Kidney (tissue), 14 donors: ENCODE measurements around the gene GPR148. TPM values are rescaled to one million over a fixed set of nuclear protein-coding genes. Genes with fewer than 3 reads are reported as not detected.

ENCODE experiments used
- DNase-seq, 5 donors: peaks; one replicate each; pipeline ENCODE4 v3.0.0-alpha.2; 2013 to 2020
- FAIRE-seq: peaks from 2 replicates; lab custom pipeline; 2012; peaks lifted over from hg19 to GRCh38; lab: Jason Lieb, UNC
- H3K27ac ChIP-seq, 2 donors: one replicate each; pipeline ENCODE4 v1.7.0; 2013; ENCODE audit warnings: low read depth in 2 of 2, low read length in 2 of 2, inconsistent platforms in 1 of 2
- H3K27me3 ChIP-seq: one replicate; pipeline ENCODE4 v1.7.1; 2013; ENCODE audit warnings: low read length, inconsistent platforms; ENCODE audit not compliant: control insufficient read depth, insufficient read depth
- H3K36me3 ChIP-seq, 3 donors: one replicate each; pipeline versions ENCODE4 v1.7.0 to v1.7.1; 2013; ENCODE audit warnings: low read length in 3 of 3, control low read depth in 1 of 3, inconsistent platforms in 1 of 3; ENCODE audit not compliant: insufficient read depth in 3 of 3, control insufficient read depth in 2 of 3
- H3K4me1 ChIP-seq, 3 donors: one replicate each; pipeline versions ENCODE4 v1.7.0 to v1.7.1; 2013; ENCODE audit warnings: low read length in 3 of 3, inconsistent platforms in 1 of 3, low read depth in 1 of 3; ENCODE audit not compliant: control insufficient read depth in 2 of 3, insufficient read depth in 2 of 3
- H3K4me3 ChIP-seq, 3 donors: one replicate each; pipeline versions ENCODE4 v1.7.0 to v1.8.1; 2013; ENCODE audit warnings: low read length in 3 of 3, control low read depth in 1 of 3, inconsistent platforms in 1 of 3
- H3K9ac ChIP-seq, 3 donors: one replicate each; pipeline versions ENCODE4 v1.7.0 to v1.7.1; 2013; ENCODE audit warnings: low read length in 3 of 3, control low read depth in 1 of 3, inconsistent platforms in 1 of 3
- H3K9me3 ChIP-seq, 3 donors: one replicate each; pipeline versions ENCODE4 v1.7.0 to v1.7.1; 2013; ENCODE audit warnings: low read length in 3 of 3, control low read depth in 1 of 3, inconsistent platforms in 1 of 3; ENCODE audit not compliant: control insufficient read depth in 2 of 3, insufficient read depth in 1 of 3
- intact Hi-C: fragments of 100-400 bp; cut with DNase I; formaldehyde crosslinking; loops from one replicate; pipeline ENCODE4 v1.11.1; 2022
- polyA plus RNA-seq: library from polyadenylated mRNA; stranded (reverse); fragments of 350-450 nt; fragmentation: Illumina TruSeq; extraction: RNeasy Lipid Tissue Mini Kit (QIAGEN cat#74804); gene quantifications from one replicate; pipeline ENCODE4 v1.2.3, GENCODE V29; 2014; ENCODE audit warnings: low read depth, low replicate concordance; ENCODE audit not compliant: insufficient read depth
- total RNA-seq: library from RNA; stranded (reverse); fragmentation: NEBNext Ultra II Directional; extraction: Animal tissue kit (Norgen Biotek cat#: 25700); gene quantifications from one replicate; pipeline ENCODE4 v1.2.1, GENCODE V29; 2021
- TF ChIP-seq, protein P1 (sequence below): IDR thresholded peaks from 3 replicates; pipeline ENCODE4 v1.5.1; 2012; ENCODE audit warnings: mild to moderate bottlenecking, moderate library complexity, borderline replicate concordance; ENCODE audit not compliant: insufficient read depth; ENCODE audit errors: extremely low read depth
- donor health status: control.
- donor health status: control.
- donor health status: control.
- donor health status: control.
- donor health status: control.
- donor health status: DM: yes; HTN: yes; CAD: no.
- donor health status: Normal renal cell carcinoma (clear cell type).

GPR148 gene
- total and polyA plus RNA-seq, 2 donors from 2014 or later = not detected

DNA sequence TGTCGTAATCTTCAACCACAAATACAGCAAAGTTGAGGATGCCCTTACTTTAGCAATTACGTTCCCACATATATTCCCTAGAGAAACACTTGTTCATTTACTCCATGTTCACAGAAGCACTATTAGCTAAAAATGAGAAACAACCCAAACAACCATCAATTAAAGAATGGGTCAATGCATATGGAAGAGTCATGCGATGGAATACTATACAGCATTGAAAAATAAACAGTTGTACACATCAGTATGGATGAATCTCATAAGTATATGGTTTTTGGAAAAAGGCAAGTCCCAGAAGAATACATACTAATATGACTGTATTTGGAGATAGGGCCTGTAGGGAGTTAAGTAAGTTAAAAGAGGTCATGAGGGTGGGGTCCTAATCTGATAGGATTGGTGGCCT lies 6.3 kb downstream of the GPR148 start:
- no peaks in the 10 kb centered on the region for H3K27me3 ChIP-seq

GRCh38 chr2:130736487-130736886 lies 7.6 kb downstream of the GPR148 start:
- Histone ChIP-seq H3K4me3 (no peak overlapping the region), H3K9ac (no peak overlapping the region), H3K27ac (no peak overlapping the region), H3K4me1 (no peaks in the 10 kb centered on the region), H3K9me3 (no peaks in the 10 kb centered on the region), H3K36me3 (no peaks in the 10 kb centered on the region), H3K27me3 (no peaks in the 10 kb centered on the region)
- no peak for DNase-seq
- FAIRE-seq = no peak
- intact Hi-C loops = no loop called here
- TF ChIP-seq, protein P1, sequence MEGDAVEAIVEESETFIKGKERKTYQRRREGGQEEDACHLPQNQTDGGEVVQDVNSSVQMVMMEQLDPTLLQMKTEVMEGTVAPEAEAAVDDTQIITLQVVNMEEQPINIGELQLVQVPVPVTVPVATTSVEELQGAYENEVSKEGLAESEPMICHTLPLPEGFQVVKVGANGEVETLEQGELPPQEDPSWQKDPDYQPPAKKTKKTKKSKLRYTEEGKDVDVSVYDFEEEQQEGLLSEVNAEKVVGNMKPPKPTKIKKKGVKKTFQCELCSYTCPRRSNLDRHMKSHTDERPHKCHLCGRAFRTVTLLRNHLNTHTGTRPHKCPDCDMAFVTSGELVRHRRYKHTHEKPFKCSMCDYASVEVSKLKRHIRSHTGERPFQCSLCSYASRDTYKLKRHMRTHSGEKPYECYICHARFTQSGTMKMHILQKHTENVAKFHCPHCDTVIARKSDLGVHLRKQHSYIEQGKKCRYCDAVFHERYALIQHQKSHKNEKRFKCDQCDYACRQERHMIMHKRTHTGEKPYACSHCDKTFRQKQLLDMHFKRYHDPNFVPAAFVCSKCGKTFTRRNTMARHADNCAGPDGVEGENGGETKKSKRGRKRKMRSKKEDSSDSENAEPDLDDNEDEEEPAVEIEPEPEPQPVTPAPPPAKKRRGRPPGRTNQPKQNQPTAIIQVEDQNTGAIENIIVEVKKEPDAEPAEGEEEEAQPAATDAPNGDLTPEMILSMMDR = no peak

More for the DNA sequence above, 6.3 kb downstream of the GPR148 start:
- no peaks in the 10 kb centered on the region for H3K9me3 ChIP-seq
- no peak overlapping the region for H3K4me3 ChIP-seq
- H3K27ac ChIP-seq = no peak overlapping the region
- intact Hi-C loops = no loop called here
- DNase-seq (no peak), FAIRE-seq (no peak)
- H3K9ac ChIP-seq = no peak overlapping the region
- TF ChIP-seq, protein P1 = no peak
- no peaks in the 10 kb centered on the region for H3K36me3 ChIP-seq
- no peaks in the 10 kb centered on the region for H3K4me1 ChIP-seq

GRCh38 chr2:130737592-130737991 lies 8.7 kb downstream of the GPR148 start:
- no peak for FAIRE-seq
- Histone ChIP-seq H3K9ac (no peak overlapping the region), H3K27ac (no peak overlapping the region), H3K27me3 (no peaks in the 10 kb centered on the region), H3K9me3 (no peaks in the 10 kb centered on the region), H3K4me3 (no peak overlapping the region), H3K4me1 (no peaks in the 10 kb centered on the region), H3K36me3 (no peaks in the 10 kb centered on the region)
- TF ChIP-seq, protein P1 = no peak
- DNase-seq = no peak
- intact Hi-C loops = no loop called here

DNA sequence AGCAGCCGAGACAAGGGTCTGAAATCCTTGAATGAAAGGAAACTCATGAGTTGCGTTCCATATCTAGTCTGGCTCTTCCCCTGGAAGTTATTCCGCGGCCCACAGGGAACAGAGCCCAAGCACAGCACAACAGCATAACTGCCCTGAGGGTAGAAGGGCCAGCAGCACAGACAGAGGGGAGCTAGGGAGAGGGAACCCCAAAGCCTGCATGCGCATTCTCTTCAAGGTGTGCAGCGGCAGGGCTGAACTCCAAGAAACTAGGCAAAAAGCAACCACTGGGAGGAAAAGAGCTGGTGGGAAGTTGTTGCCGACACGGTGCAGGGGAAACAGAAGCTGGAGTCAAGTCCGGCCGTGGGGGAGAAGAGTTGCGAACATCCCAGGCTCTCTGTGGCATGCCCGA lies 11.8 kb downstream of the GPR148 start:
- TF ChIP-seq, protein P1 = no peak
- Histone ChIP-seq H3K9me3 (no peaks in the 10 kb centered on the region), H3K9ac (no peak overlapping the region), H3K27me3 (no peaks in the 10 kb centered on the region), H3K4me3 (no peak overlapping the region), H3K27ac (no peak overlapping the region), H3K4me1 (no peaks in the 10 kb centered on the region), H3K36me3 (no peaks in the 10 kb centered on the region)
- DNase-seq (no peak), FAIRE-seq (no peak)
- intact Hi-C loops = no loop called here
